ENCODE results near the gene GPC1. TPM values are rescaled to one million over a fixed set of nuclear protein-coding genes. Genes with fewer than 3 reads are reported as not detected.

The GPC1 gene
- total and polyA plus RNA-seq, 2 of the 4 experiments (the other 2 are of a cell fraction), result 16.0 to 211 TPM

DNA sequence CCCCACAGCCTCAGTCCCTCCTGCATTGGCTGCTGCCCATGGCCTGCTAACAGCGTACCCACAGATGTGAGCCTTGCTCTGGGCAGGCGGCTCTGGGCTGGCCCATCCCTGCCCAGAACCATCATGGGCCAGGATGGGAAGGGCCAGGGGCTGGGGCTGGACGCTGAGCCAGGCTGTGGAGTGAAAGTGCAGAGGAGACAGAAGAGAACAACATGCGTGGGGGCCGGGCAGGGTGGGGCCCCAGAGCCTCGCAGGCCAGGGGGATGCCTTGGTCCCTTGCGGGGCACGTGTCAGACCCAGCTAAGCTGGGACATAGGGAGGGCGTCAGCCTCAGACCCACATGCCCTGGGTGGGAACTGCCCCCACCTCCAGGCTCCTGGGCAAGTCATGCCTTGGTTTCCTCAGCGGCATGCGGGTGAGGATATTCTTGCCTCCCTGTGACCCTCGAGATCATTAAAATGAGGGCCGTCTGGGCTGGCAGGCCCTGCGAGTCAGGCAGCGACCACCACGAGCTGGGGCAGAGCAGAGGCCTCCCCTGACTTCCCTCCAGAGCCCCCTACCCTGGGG, 27.3 kb downstream of the GPC1 start:
- H2AFZ ChIP-seq (replicated peaks; ENCODE audit: low read length, poor library complexity), result no peak overlapping the region
- TF ChIP-seq, protein P1, sequence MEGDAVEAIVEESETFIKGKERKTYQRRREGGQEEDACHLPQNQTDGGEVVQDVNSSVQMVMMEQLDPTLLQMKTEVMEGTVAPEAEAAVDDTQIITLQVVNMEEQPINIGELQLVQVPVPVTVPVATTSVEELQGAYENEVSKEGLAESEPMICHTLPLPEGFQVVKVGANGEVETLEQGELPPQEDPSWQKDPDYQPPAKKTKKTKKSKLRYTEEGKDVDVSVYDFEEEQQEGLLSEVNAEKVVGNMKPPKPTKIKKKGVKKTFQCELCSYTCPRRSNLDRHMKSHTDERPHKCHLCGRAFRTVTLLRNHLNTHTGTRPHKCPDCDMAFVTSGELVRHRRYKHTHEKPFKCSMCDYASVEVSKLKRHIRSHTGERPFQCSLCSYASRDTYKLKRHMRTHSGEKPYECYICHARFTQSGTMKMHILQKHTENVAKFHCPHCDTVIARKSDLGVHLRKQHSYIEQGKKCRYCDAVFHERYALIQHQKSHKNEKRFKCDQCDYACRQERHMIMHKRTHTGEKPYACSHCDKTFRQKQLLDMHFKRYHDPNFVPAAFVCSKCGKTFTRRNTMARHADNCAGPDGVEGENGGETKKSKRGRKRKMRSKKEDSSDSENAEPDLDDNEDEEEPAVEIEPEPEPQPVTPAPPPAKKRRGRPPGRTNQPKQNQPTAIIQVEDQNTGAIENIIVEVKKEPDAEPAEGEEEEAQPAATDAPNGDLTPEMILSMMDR (conservative IDR thresholded peaks at IDR 0.05; ENCODE audit: low read depth, low read length), result no peak
- TF ChIP-seq RCOR1 (IDR thresholded peaks at IDR 0.05; ENCODE audit: insufficient replicate concordance, low read length) (no peak), CEBPB (IDR thresholded peaks at IDR 0.05; ENCODE audit: low read depth, low read length) (no peak), FOS (IDR thresholded peaks at IDR 0.05; ENCODE audit: low read depth, low read length) (no peak), MAZ (IDR thresholded peaks at IDR 0.05; ENCODE audit: borderline replicate concordance, low read depth, low read length) (no peak), MXI1 (IDR thresholded peaks at IDR 0.05; ENCODE audit: borderline replicate concordance, low read depth, low read length) (no peak), RFX5 (IDR thresholded peaks at IDR 0.05; ENCODE audit: low read depth, low read length) (no peak)
- TF ChIP-seq, protein P2, sequence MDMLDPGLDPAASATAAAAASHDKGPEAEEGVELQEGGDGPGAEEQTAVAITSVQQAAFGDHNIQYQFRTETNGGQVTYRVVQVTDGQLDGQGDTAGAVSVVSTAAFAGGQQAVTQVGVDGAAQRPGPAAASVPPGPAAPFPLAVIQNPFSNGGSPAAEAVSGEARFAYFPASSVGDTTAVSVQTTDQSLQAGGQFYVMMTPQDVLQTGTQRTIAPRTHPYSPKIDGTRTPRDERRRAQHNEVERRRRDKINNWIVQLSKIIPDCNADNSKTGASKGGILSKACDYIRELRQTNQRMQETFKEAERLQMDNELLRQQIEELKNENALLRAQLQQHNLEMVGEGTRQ (IDR thresholded peaks at IDR 0.05; ENCODE audit: low read depth, low read length), result no peak
- dilution Hi-C loops (cut with HindIII; ENCODE audit: low sequenced_read_pairs, unreplicated experiment), result no loop called here

More for the DNA sequence above, 27.3 kb downstream of the GPC1 start:
- Histone ChIP-seq H4K20me1 (ENCODE audit: insufficient read depth, low read length) (peaks cover 11% of the 10 kb centered on the region), H2BK120ac (ENCODE audit: low read depth, low read length) (no peak overlapping the region), H4K8ac (ENCODE audit: low read depth in 2 of 2, low read length in 2 of 2) (no peak overlapping the region), H3K9me3 (ENCODE audit: control insufficient read depth, insufficient read depth, low read length) (no peaks in the 10 kb centered on the region), H3K4me3 (ENCODE audit: insufficient read depth, low read depth, low read length) (no peak overlapping the region), H3K27ac (ENCODE audit: insufficient read depth, low read length) (no peak overlapping the region), H4K91ac (ENCODE audit: insufficient read depth, low read depth, low read length) (no peak overlapping the region), H3K9ac (ENCODE audit: low read depth, low read length) (no peak overlapping the region), H4K5ac (ENCODE audit: low read depth, low read length) (no peak overlapping the region), H2BK15ac (ENCODE audit: low read depth, low read length) (no peak overlapping the region), H3K18ac (ENCODE audit: low read depth, low read length) (no peak overlapping the region), H3K4me2 (ENCODE audit: low read depth, low read length) (no peak overlapping the region), H2AK9ac (replicated peaks; ENCODE audit: low read depth, low read length, poor library complexity) (peak overlapping the region; percentile 42), H3K4ac (ENCODE audit: low read depth, low read length) (no peak overlapping the region), H2BK5ac (ENCODE audit: low read depth, low read length, poor library complexity, severe bottlenecking) (no peak overlapping the region), H3K9me1 (ENCODE audit: insufficient read depth, low read length) (peaks cover 4% of the 10 kb centered on the region; the same call in 1 of the 2 replicates), H3K14ac (replicated peaks; ENCODE audit: low read depth, low read length) (no peak overlapping the region), H3K4me1 (ENCODE audit: control insufficient read depth, insufficient read depth, low read length) (no peaks in the 10 kb centered on the region), H3K79me1 (ENCODE audit: low read depth in 1 of 2, low read length in 2 of 2) (peaks cover 0 to 12% of the 10 kb centered on the region in 2 experiments; a peak in 2 of 4 replicates), H3K27me3 (ENCODE audit: control insufficient read depth, insufficient read depth, low read length) (no peaks in the 10 kb centered on the region), H3K23ac (ENCODE audit: low read depth, low read length) (no peak overlapping the region), H3K56ac (ENCODE audit: extremely low read depth, insufficient read depth, low read length) (no peak overlapping the region), H2BK20ac (ENCODE audit: low read depth, low read length) (no peak overlapping the region), H2AK5ac (ENCODE audit: low read depth, low read length) (no peak overlapping the region), H3K36me3 (ENCODE audit: control insufficient read depth, insufficient read depth, low read length) (peaks cover 43% of the 10 kb centered on the region)
- WGBS, 2 experiments (ENCODE audit: extremely low coverage in 2 of 2, insufficient read length in 1 of 2), result 89% methylated on average over 6 of the region's 16 CpGs; no CpG with 5 or more reads in 1 of the 2 experiments
- DNase-seq, result no peak
- CTCF ChIA-PET, result no interaction called here
- POLR2A ChIA-PET (ENCODE audit: unreplicated experiment), result no interaction called here
- no TSS peak for BruUV-seq (replicated peaks)
- in situ Hi-C loops (cut with MboI; ENCODE audit: low sequenced_read_pairs), result no loop called here
- ATAC-seq (ENCODE audit: low read depth), result no peak
- intact Hi-C loops (cut with micrococcal nuclease), result no loop called here
